GM19397 (cell line): ENCODE data around the gene GSE1.

Experiments
- ATAC-seq: cut with Tn5 transposase; IDR thresholded peaks from one replicate; pipeline ENCODE4 v1.9.1; 2021; ENCODE audit warnings: mild to moderate bottlenecking, moderate library complexity; ENCODE audit not compliant: unreplicated experiment

The GSE1 gene

GRCh38 chr16:85631802-85632393 is 18.8 kb downstream of the GSE1 start:
- ATAC-seq, result no peak

GRCh38 chr16:85632709-85633437 is 19.8 kb downstream of the GSE1 start:
- ATAC-seq, result no peak

DNA sequence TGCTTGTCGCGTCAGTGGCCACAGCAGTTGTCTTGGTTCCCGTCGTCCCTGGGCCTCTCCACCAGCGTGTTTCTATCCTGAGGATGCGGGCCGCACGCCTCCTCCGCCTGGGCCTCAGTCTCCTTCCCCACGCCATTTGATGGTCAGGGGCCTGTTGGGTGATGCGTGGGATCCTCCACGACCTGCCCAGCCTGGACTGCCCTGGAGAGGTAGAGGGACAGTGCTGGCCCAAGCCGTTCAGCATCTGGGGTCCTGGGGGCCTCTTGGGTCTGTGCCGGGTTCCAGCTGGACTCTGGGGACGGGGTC is 20.3 kb downstream of the GSE1 start:
- no peak for ATAC-seq

DNA sequence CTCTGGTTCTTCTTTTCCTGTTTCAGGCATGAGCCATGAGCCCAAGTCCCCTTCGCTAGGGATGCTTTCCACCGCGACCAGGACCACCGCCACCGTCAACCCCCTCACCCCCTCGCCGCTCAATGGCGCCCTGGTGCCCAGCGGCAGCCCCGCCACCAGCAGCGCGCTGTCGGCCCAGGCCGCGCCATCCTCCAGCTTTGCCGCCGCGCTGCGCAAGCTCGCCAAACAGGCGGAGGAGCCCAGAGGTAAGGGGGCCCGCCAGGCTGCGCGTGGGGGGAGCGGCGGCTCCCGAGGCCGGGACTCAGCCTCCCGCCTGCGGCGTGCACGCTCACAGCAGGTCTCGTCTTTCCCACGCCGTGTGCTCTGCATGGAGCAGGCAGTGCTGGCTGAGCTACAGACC is 20.8 kb downstream of the GSE1 start:
- ATAC-seq, result no peak

- no peak for ATAC-seq
Observed at GRCh38 chr16:85634747-85635544, 21.8 kb downstream of the GSE1 start.

DNA sequence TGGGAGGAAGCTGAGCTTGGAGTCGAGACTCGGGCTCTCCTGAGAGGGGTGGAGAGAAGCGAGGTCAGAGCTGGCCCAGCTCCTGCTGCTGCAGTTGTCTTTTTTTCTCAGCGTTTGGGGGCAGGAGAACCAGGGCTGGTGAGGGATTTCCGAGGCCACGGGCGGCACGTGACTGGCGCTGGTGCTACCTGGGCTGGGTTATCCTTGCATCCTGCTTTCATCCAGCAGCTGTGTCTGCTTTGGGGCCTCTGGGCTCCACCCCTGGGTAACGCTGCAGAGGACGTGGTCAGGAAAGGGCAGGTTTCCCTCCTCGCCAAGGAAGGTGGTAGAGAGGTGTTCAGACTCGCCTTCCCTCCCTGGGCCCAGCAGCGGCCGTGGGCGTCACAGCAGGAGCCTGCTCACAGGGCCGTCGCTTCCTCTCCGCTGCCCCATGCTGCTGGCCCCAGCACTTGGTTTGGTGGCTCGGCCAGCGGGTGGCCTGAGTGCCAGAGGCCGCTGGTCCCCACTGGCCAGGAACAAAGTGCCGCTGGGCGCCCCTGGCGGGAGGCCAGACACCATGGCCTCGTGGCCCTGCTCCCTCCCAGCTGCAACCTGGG is 22.5 kb downstream of the GSE1 start:
- ATAC-seq, result no peak

GRCh38 chr16:85636234-85636812 is 23.2 kb downstream of the GSE1 start:
- ATAC-seq, result no peak

- ATAC-seq, result no peak
Observed at GRCh38 chr16:85637061-85637807, 24.1 kb downstream of the GSE1 start.

DNA sequence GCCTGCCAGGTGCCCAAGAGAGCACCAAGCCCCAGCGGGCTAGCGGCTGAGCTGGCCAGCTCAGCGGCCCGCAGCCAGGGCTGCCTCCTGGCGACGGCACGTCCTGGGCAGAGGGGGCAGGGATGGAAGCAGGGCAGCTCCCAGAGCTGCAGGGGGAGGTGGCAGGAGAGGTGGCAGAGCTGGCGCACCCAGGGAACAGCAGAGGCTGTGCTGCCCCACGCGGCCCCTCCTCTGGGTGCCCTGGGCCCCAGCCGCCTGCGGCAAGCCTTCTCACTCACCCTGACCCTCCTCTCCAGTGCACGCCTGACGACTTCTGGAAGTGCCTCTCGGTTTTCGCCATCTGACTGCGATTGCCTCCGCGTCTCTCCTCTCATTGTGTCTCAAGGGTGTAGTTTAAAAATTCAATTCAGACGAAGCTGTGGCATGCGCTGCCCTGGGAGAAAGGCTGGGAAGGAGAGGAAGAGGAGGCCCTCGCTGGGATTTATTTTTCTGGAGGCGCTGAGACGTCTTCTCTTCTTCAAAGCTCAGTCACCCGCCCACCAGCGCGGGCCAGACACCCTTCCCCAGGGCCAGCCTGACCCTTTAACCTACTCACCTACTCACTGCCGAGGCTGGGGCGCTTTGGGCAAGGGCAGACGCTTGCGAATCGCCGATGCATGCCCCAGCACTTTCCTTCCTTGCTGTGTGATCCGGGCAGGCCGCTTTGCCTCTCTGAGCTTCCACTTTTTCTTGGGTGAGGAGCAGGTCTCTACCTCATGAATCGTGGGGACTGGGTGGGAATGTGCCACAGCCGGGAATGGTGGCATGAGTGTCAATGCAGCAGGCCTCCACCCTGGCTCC is 24.9 kb downstream of the GSE1 start:
- ATAC-seq, result no peak

- no peak for ATAC-seq
Observed at GRCh38 chr16:85638695-85639409, 25.7 kb downstream of the GSE1 start.

GRCh38 chr16:85639529-85640253 is 26.6 kb downstream of the GSE1 start:
- no peak for ATAC-seq

GRCh38 chr16:85640254-85640558 is 27.1 kb downstream of the GSE1 start:
- ATAC-seq, result no peak

DNA sequence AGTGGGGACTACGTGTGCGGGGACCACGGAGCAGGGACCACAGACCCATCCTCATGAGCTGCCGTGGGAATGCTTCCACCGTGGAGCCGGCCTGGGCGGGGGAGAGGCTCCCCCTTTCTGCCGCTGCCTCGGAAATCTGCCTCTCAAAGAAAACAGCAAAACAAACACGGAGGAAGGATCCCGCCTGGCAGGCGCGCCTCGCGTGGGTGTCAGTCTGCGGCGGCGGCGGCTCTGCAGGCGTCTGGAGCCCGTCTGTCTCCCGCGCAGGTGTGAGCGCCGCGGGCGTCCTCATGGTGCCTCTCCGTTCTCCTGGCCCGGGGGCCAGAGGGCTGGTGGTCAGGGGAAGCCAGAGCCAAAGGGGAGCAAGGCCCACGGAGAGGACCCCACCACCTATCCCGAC is 27.5 kb downstream of the GSE1 start:
- ATAC-seq, result no peak

DNA sequence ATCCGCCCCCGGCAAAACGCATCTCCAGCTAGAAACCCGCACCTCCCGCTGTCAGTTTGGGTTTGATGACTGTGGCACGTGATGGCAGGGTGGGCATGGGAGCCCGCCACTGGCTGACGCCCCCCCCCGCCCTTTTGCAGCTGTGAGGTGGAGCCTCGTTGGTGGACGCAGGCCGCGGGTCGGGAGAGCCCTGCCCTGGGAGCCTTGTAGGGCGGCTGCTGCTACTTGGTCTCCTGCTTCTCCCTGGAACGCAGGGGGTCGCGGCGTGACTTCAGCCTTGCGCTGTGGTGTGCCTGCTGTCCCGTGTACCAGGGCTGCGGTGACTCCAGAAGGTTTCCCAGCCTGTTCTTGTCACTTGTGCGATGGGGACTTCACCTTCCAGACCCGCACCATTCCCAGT is 28.2 kb downstream of the GSE1 start:
- no peak for ATAC-seq

GRCh38 chr16:85641776-85642176 is 28.7 kb downstream of the GSE1 start:
- no peak for ATAC-seq

DNA sequence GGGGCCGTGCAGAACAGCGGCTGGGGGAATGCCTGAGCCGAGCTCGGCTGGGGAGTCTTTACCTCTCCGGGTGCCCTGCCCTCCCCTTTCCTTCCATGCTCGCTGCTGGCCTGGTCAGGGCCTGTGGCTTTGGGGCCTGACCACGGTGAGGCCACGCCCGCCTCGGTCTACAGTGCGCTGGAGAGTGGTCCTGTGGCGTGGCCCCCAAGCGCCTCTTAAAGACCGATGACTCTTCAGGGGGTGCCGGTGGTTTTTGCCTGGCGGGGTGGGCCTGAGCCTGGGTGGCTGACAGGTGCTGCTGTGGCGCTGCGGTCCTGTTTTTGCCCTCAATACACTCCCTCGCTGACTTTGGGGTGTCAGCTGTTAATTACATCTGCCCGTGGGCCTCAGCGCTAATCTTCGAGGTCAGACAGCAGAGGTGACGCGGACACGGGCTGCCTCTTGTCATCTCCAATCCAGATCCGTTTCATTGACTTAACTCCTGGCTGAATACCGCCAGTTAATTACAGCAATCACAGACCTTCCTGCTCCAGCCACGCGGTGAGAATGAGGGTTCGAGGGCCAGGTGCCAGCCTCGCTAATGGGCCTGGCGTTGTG is 29.7 kb downstream of the GSE1 start:
- ATAC-seq, result no peak

DNA sequence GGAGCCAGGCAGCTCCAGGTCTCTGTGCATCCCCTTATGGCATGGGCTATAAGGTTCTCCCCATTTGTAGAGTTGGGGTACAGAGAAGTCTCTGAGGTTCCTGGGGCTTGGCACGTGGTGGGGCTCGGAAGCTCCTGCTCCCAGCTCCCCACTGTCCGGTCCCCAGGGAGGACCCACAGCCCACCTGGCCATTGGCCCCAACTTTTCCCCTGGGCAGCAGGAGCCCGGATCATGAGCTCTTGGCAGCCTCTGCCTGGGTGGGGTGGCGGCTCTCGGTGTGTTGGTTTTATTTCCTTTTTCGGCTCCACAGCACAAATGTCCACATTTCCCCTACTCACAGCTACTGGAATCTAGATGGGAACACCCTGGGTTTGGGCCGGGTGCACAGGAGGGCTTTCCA is 30.5 kb downstream of the GSE1 start:
- no peak for ATAC-seq

- no peak for ATAC-seq
Observed at GRCh38 chr16:85644093-85644712, 31.1 kb downstream of the GSE1 start.
